HG03045 (cell line): ENCODE measurements around the gene CACNA1I.
"Not testable (repeated sequence)": the region's sequence is repeated elsewhere in the genome, so short reads cannot be mapped to it uniquely, and the experiment has no call there.

Experiments
- ATAC-seq: cut with Tn5 transposase; IDR thresholded peaks from one replicate; pipeline ENCODE4 v1.9.1; 2021; ENCODE audit warnings: mild to moderate bottlenecking, moderate library complexity; ENCODE audit not compliant: unreplicated experiment

CACNA1I gene

DNA sequence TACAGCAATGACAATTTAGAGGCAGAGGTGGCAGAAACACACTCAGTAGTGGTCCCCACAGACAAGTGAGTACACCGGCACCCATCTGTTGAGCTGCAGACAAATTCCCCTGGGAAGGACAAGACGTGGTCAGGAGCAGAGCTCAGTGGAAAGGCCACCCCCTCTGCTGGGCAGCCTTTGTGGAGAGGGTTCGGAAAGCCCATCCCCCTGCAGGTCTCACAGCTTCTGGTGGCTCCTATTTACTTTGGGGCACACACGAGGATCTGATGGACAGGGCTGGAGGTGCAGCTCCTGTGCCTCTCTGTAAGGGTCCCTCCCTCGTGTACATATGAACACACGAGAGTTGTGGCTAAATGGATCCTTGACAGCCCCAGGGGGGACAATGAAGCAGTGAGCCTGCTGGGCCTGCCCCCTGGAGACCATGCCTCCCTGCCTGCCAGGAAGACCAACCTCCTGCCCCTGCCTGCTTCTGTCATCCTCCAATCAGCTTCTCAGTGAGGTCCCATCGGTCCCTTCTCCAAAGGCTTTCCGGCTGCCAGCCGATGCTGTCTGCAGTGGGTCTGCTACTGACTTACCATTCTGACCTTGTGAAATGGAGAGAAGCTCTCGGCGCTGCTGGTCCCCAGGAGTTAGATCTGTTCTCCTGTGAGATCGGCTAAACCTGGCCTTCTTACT is 161.5 kb downstream of the CACNA1I start:
- ATAC-seq, result no peak

DNA sequence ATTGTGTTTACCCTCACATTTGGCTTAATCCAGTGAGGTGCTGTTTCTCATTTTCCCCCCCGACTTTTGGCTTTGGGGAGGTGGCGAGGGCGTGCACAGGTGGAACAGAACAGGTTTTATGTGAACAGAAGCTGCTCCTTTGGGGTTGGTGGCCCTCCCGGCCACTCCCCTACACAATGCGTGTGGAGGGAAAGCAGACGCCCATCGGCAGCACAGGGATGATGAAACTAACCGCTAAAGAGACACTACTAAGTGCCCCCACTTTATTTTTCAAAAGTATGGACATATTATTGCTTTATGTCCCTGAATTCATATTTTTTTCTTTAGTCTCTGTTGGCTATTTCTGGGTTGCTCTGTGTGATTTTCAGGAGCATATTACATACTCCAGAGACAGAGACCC is 162.1 kb downstream of the CACNA1I start:
- ATAC-seq, result no peak

DNA sequence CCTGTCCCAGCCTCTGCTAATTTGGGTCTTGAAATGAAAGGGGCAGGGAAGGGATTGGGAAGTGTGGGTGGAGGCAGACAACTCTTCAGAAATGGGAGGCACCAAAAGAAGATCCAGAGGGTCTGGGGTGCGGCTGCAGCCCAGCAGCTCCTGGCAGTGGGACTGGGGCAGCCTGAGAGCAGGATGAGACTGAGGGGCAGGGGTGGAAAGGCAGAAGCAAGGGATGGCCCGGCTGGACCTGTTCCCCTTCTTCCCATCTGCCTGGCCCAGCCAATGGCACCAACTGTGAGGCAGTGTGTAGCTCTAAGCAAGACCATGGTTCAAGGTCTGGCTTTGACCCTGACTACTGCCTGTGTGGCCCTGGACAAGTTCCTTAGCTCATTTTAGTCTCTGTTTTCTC is 162.6 kb downstream of the CACNA1I start:
- ATAC-seq, result no peak

DNA sequence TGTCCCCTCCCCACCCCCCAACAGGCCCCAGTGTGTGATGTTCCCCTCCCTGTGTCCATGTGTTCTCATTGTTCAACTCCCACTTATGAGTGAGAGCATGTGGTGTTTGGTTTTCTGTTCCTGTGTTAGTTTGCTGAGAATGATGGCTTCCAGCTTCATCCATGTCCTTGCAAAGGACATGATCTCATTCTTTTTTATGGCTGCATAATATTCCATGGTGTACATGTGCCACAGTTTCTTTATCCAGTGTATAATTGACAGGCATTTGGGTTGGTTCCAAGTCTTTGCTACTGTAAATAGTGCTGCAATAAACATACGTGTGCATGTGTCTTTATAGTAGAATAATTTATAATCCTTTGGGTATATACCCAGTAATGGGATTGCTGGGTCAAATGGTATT is 163.5 kb downstream of the CACNA1I start:
- ATAC-seq, result not testable (repeated sequence)

DNA sequence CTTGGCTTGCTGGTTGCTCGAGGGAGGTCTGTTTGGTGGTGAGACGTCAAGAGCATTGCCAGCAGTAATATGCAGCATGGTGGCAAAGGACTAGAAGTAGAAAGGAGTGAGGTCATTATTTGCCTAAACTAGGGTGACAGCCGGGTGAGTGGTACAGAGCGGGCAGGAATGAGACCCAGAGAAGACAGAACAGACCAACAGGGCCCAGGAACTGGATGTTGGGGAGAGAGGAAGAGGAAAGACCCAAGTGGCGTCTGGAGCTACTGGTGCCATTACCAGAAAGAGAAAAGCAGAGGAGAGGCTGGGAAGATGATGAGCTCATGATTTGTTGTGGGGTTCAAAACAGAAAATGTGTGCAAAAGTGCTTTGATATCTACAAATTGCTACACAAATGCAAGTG is 164.3 kb downstream of the CACNA1I start:
- no peak for ATAC-seq

DNA sequence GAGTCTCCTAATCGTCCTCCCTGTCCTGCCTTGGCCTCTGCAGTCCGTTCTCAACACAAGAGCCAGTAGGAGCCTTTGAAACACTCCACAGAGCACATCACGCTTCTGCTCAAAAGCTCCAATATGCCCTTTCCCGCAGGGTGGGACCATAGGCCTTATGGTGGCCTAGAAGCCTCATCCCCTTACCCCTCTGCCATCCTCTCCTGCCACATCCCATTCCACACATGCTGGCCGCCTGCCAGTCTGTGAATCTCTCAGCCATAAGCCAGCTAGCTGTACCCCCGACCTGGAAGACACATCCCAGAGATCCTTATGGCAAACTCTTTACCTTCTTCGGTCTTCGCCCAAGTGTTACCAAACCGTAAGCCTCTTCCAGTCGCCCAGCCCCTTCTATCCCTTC is 165.2 kb downstream of the CACNA1I start:
- ATAC-seq, result no peak

DNA sequence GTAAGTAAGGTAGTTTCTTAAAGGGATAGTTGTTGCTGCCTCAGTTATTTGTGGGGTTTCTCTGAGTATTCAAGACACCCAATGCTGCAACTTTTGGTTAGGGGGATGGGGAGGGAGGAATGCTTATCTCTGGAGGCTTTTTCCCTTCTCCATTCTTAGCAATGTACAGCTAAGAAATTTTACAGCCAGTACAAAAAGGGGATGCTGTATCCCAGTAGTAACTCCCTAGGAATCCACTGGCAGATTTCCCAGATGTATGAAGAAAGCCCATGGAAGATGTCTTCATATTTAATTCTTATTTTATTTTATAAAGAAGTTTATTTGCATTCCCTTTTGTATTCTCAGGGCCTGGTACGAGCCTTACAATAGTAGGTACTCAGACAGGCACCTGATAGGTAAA is 168.2 kb downstream of the CACNA1I start:
- ATAC-seq, result no peak
